DOHH2 (cell line): Measurements from ENCODE around the gene SMARCD1.

Experiments
- H3F3A ChIP-seq: fragments of 200-600 bp; sonication (generic), shearing (Covaris generic); 2 replicates; pipeline ENCODE4 v1.6.0; 2016; ENCODE audit warnings: antibody characterized with exemption, mild to moderate bottlenecking; ENCODE audit not compliant: control insufficient read depth, insufficient read depth
- H3K27ac ChIP-seq: fragments of 200-600 bp; sonication (generic); 2 replicates; pipeline ENCODE4 v1.5.1; 2014; ENCODE audit warnings: low read depth, mild to moderate bottlenecking, low read length, moderate library complexity
- H3K27me3 ChIP-seq: fragments of 200-600 bp; sonication (generic); 2 replicates; pipeline ENCODE4 v1.6.1; 2014; ENCODE audit warnings: mild to moderate bottlenecking, low read length, mixed read lengths; ENCODE audit not compliant: control insufficient read depth
- H3K36me3 ChIP-seq: fragments of 200-600 bp; sonication (generic); 2 replicates; pipeline ENCODE4 v1.6.1; 2014; ENCODE audit warnings: mild to moderate bottlenecking, low read length, moderate library complexity, mixed read lengths; ENCODE audit not compliant: control insufficient read depth
- H3K4me1 ChIP-seq: fragments of 200-600 bp; sonication (generic); 2 replicates; pipeline ENCODE4 v1.6.1; 2014; ENCODE audit warnings: mild to moderate bottlenecking, low read length, mixed read lengths; ENCODE audit not compliant: control insufficient read depth
- H3K4me2 ChIP-seq: fragments of 200-600 bp; sonication (generic); 2 replicates; pipeline ENCODE4 v1.6.0; 2014; ENCODE audit warnings: mild to moderate bottlenecking, low read length, moderate library complexity
- H3K4me3 ChIP-seq: fragments of 200-600 bp; sonication (generic); 2 replicates; pipeline ENCODE4 v1.5.1; 2014; ENCODE audit warnings: mild to moderate bottlenecking, low read length, mixed read lengths
- H3K79me2 ChIP-seq: fragments of 200-600 bp; sonication (generic); 2 replicates; pipeline ENCODE4 v1.6.1; 2014; ENCODE audit warnings: mild to moderate bottlenecking, low read length, mixed read lengths; ENCODE audit not compliant: control insufficient read depth
- H3K9me2 ChIP-seq: fragments of 200-600 bp; sonication (generic); replicated peaks from 2 replicates; pipeline ENCODE4 v1.6.1; 2014; ENCODE audit warnings: mild to moderate bottlenecking, low read length, mixed read lengths; ENCODE audit not compliant: control insufficient read depth
- H3K9me3 ChIP-seq: fragments of 200-600 bp; sonication (generic); 2 replicates; pipeline ENCODE4 v1.6.1; 2014; ENCODE audit warnings: antibody characterized with exemption, low read length, mixed read lengths; ENCODE audit not compliant: control insufficient read depth, insufficient read depth
- H4K20me1 ChIP-seq: fragments of 200-600 bp; sonication (generic); 2 replicates; pipeline ENCODE4 v1.6.0; 2014; ENCODE audit warnings: low read depth, mild to moderate bottlenecking, antibody characterized with exemption, low read length, moderate library complexity; ENCODE audit not compliant: control insufficient read depth, insufficient read depth
- CTCF ChIP-seq: fragments of 200-600 bp; sonication (generic); IDR thresholded peaks from one replicate; pipeline ENCODE4 v1.5.1; 2014; ENCODE audit warnings: antibody characterized with exemption, mild to moderate bottlenecking, low read depth, low read length; ENCODE audit not compliant: poor library complexity, severe bottlenecking
- EZH2phosphoT487 ChIP-seq: fragments of 200-600 bp; sonication (generic); IDR thresholded peaks from 2 replicates; pipeline ENCODE4 v1.6.1; 2017; ENCODE audit warnings: borderline replicate concordance, mild to moderate bottlenecking, antibody characterized with exemption, low read length, moderate library complexity, mixed read lengths

The SMARCD1 gene

GRCh38 chr12:50040657-50041056 is 44.5 kb upstream of the SMARCD1 start:
- Histone ChIP-seq H3K79me2 (no peaks in the 10 kb centered on the region), H3F3A (no peaks in the 10 kb centered on the region), H3K4me1 (no peaks in the 10 kb centered on the region), H3K27ac (no peak overlapping the region), H3K36me3 (no peaks in the 10 kb centered on the region), H4K20me1 (no peaks in the 10 kb centered on the region), H3K9me3 (no peaks in the 10 kb centered on the region), H3K4me2 (no peak overlapping the region), H3K4me3 (no peak overlapping the region), H3K9me2 (no peaks in the 10 kb centered on the region), H3K27me3 (peaks cover 6% of the 10 kb centered on the region; the same call in 1 of the 2 replicates)
- TF ChIP-seq EZH2phosphoT487 (no peak), CTCF (no peak)

GRCh38 chr12:50041062-50041860 is 43.9 kb upstream of the SMARCD1 start:
- H3K9me3 ChIP-seq, result no peaks in the 10 kb centered on the region
- TF ChIP-seq EZH2phosphoT487 (no peak), CTCF (no peak)
- H3K4me3 ChIP-seq, result no peak overlapping the region
- no peak overlapping the region for H3K27ac ChIP-seq
- no peaks in the 10 kb centered on the region for H3K4me1 ChIP-seq
- H3F3A ChIP-seq, result no peaks in the 10 kb centered on the region
- no peaks in the 10 kb centered on the region for H3K36me3 ChIP-seq
- H4K20me1 ChIP-seq, result no peaks in the 10 kb centered on the region
- no peaks in the 10 kb centered on the region for H3K79me2 ChIP-seq
- H3K9me2 ChIP-seq, result no peaks in the 10 kb centered on the region
- H3K27me3 ChIP-seq, result peaks cover 6% of the 10 kb centered on the region; the same call in 1 of the 2 replicates
- no peak overlapping the region for H3K4me2 ChIP-seq

- H3K9me2 ChIP-seq, result no peaks in the 10 kb centered on the region
- no peaks in the 10 kb centered on the region for H3K79me2 ChIP-seq
- TF ChIP-seq EZH2phosphoT487 (no peak), CTCF (no peak)
These were observed 43.2 kb upstream of the SMARCD1 start for GRCh38 chr12:50041962-50042361.

More at GRCh38 chr12:50041962-50042361, 43.2 kb upstream of the SMARCD1 start:
- H3K9me3 ChIP-seq, result no peaks in the 10 kb centered on the region
- no peak overlapping the region for H3K27ac ChIP-seq
- no peaks in the 10 kb centered on the region for H4K20me1 ChIP-seq
- H3K4me2 ChIP-seq, result no peak overlapping the region
- H3K27me3 ChIP-seq, result peaks cover 6% of the 10 kb centered on the region; the same call in 1 of the 2 replicates
- H3K4me1 ChIP-seq, result no peaks in the 10 kb centered on the region
- no peaks in the 10 kb centered on the region for H3F3A ChIP-seq
- H3K4me3 ChIP-seq, result no peak overlapping the region
- H3K36me3 ChIP-seq, result no peaks in the 10 kb centered on the region
